H1 (cell line): ENCODE data around the gene ZNF454. TPM values are rescaled to one million over a fixed set of nuclear protein-coding genes. Genes with fewer than 3 reads are reported as not detected.

Experiments
- CTCF ChIA-PET: fragments of 300-600 bp; sonication (Branson Sonifier 250); formaldehyde crosslinking; loops from one replicate; lab custom pipeline; 2021; ENCODE audit not compliant: partially characterized antibody; lab: Charles Lee
- POLR2A ChIA-PET: fragments of 300-600 bp; sonication (Branson Sonifier 250); formaldehyde crosslinking; loops from one replicate; lab custom pipeline; 2021; ENCODE audit warnings: inconsistent platforms; ENCODE audit not compliant: partially characterized antibody; lab: Charles Lee
- DNase-seq, 2 experiments: peaks; one replicate each; pipeline versions ENCODE4 v3.0.0 to v3.0.0-alpha.2; 2010 to 2022; ENCODE audit warnings: low spot score in 2 of 2, low read depth in 1 of 2, mixed read lengths in 1 of 2
- FAIRE-seq: peaks from 2 replicates; lab custom pipeline; 2011; peaks lifted over from hg19 to GRCh38; lab: Jason Lieb, UNC
- H2AFZ ChIP-seq: 2 replicates; pipeline ENCODE4 v1.8.1; 2012; ENCODE audit warnings: low read length, inconsistent platforms
- H2AK5ac ChIP-seq: 2 replicates; pipeline ENCODE4 v1.6.1; 2013; ENCODE audit warnings: low read depth, low read length
- H2BK120ac ChIP-seq: replicated peaks from 2 replicates; pipeline ENCODE3; 2013; ENCODE audit warnings: low read depth, low read length, inconsistent platforms
- H2BK12ac ChIP-seq: 2 replicates; pipeline ENCODE4 v1.6.1; 2013; ENCODE audit warnings: low read depth, low read length
- H2BK15ac ChIP-seq: 2 replicates; pipeline ENCODE4 v1.6.1; 2013; ENCODE audit warnings: low read length
- H2BK20ac ChIP-seq: 2 replicates; pipeline ENCODE4 v1.6.1; 2013; ENCODE audit warnings: low read length
- H2BK5ac ChIP-seq: 2 replicates; pipeline ENCODE4 v1.6.1; 2013; ENCODE audit warnings: low read depth, low read length
- H3K14ac ChIP-seq: 2 replicates; pipeline ENCODE4 v1.6.1; 2013; ENCODE audit warnings: inconsistent platforms; ENCODE audit not compliant: insufficient read length
- H3K18ac ChIP-seq: 2 replicates; pipeline ENCODE4 v1.6.1; 2013; ENCODE audit warnings: low read length; ENCODE audit errors: extremely low read depth
- H3K23ac ChIP-seq: 2 replicates; pipeline ENCODE4 v1.6.1; 2013; ENCODE audit warnings: inconsistent platforms; ENCODE audit not compliant: insufficient read length
- H3K23me2 ChIP-seq: 2 replicates; pipeline ENCODE4 v1.6.1; 2013; ENCODE audit warnings: low read depth, low read length
- H3K27ac ChIP-seq: 2 replicates; pipeline ENCODE4 v1.6.1; 2011; ENCODE audit warnings: low read depth, low read length, inconsistent platforms
- H3K27me3 ChIP-seq, 4 experiments: replicated peaks in 1 of 4; 1 replicate in 1 of 4; 2 replicates in 3 of 4; pipeline versions ENCODE4 v1.6.1 to v1.8.1; 2011 to 2013; ENCODE audit warnings: low read length in 3 of 4, mild to moderate bottlenecking in 3 of 4, inconsistent platforms in 2 of 4, mixed read lengths in 2 of 4, moderate library complexity in 1 of 4; ENCODE audit not compliant: control insufficient read depth in 3 of 4, insufficient read depth in 3 of 4; ENCODE audit errors: extremely low read depth in 1 of 4
- H3K36me3 ChIP-seq, 4 experiments: 2 replicates each; pipeline versions ENCODE4 v1.6.1 to v1.8.1; 2011 to 2013; ENCODE audit warnings: mild to moderate bottlenecking in 4 of 4, low read length in 3 of 4, moderate library complexity in 2 of 4, control low read depth in 1 of 4, inconsistent platforms in 1 of 4; ENCODE audit not compliant: insufficient read depth in 4 of 4, control insufficient read depth in 2 of 4
- H3K4ac ChIP-seq: replicated peaks from 2 replicates; pipeline ENCODE3; 2013; ENCODE audit warnings: low read length, low read depth, mixed read lengths, inconsistent platforms; ENCODE audit not compliant: insufficient read length
- H3K4me1 ChIP-seq, 4 experiments: replicated peaks in 1 of 4; 1 replicate in 1 of 4; 2 replicates in 3 of 4; pipeline versions ENCODE4 v1.6.1 to v1.8.1; 2011 to 2013; ENCODE audit warnings: low read length in 3 of 4, inconsistent platforms in 2 of 4, mixed read lengths in 1 of 4; ENCODE audit not compliant: insufficient read depth in 4 of 4, control insufficient read depth in 3 of 4
- H3K4me2 ChIP-seq, 2 experiments: 2 replicates each; pipeline versions ENCODE4 v1.6.1 to v1.8.1; 2011 to 2013; ENCODE audit warnings: low read depth in 2 of 2, low read length in 2 of 2, control low read depth in 1 of 2, inconsistent platforms in 1 of 2, mild to moderate bottlenecking in 1 of 2; ENCODE audit not compliant: insufficient read depth in 1 of 2
- H3K4me3 ChIP-seq, 4 experiments: fragments of 200-600, 300-600 bp in 1 of 4; sonication (generic), shearing (Covaris generic), sonication (Bioruptor Twin) in 1 of 4; 2 replicates each; pipeline versions ENCODE4 v1.5.1 to v1.8.1; 2011 to 2016; ENCODE audit warnings: low read length in 4 of 4, low read depth in 3 of 4, control low read depth in 2 of 4, inconsistent platforms in 2 of 4, mild to moderate bottlenecking in 2 of 4, mixed read lengths in 1 of 4, moderate library complexity in 1 of 4; ENCODE audit not compliant: insufficient read depth in 2 of 4; ENCODE audit errors: extremely low read depth in 1 of 4
- H3K56ac ChIP-seq: replicated peaks from 2 replicates; pipeline ENCODE3; 2013; ENCODE audit warnings: low read depth, mild to moderate bottlenecking, mixed read lengths, low read length, inconsistent platforms; ENCODE audit not compliant: insufficient read length
- H3K79me1 ChIP-seq: 2 replicates; pipeline ENCODE4 v1.6.1; 2013; ENCODE audit warnings: low read depth, low read length, control low read depth
- H3K79me2 ChIP-seq, 2 experiments: 2 replicates each; pipeline versions ENCODE4 v1.6.1 to v1.8.1; 2012 to 2013; ENCODE audit warnings: low read length in 2 of 2, mild to moderate bottlenecking in 2 of 2, inconsistent platforms in 1 of 2; ENCODE audit not compliant: insufficient read depth in 2 of 2, control insufficient read depth in 1 of 2
- H3K9ac ChIP-seq, 4 experiments: replicated peaks in 1 of 4; 1 replicate in 1 of 4; 2 replicates in 3 of 4; pipeline versions ENCODE4 v1.6.1 to v1.8.1; 2011 to 2013; ENCODE audit warnings: low read depth in 3 of 4, low read length in 3 of 4, control low read depth in 2 of 4, mild to moderate bottlenecking in 2 of 4, moderate library complexity in 2 of 4, inconsistent platforms in 1 of 4; ENCODE audit errors: extremely low read depth in 1 of 4
- H3K9me3 ChIP-seq, 2 experiments: 2 replicates each; pipeline versions ENCODE4 v1.6.1 to v1.8.1; 2012 to 2013; ENCODE audit warnings: mild to moderate bottlenecking in 2 of 2, moderate library complexity in 2 of 2, control low read depth in 1 of 2, inconsistent platforms in 1 of 2, low read depth in 1 of 2, low read length in 1 of 2, mixed read lengths in 1 of 2; ENCODE audit not compliant: insufficient read depth in 2 of 2
- H4K20me1 ChIP-seq, 2 experiments: replicated peaks in 1 of 2; 2 replicates each; pipeline versions ENCODE3 to v1.8.1; 2011 to 2013; ENCODE audit warnings: inconsistent platforms in 2 of 2, low read length in 2 of 2, mild to moderate bottlenecking in 1 of 2; ENCODE audit not compliant: insufficient read depth in 2 of 2, control insufficient read depth in 1 of 2
- H4K5ac ChIP-seq: 2 replicates; pipeline ENCODE4 v1.6.1; 2013; ENCODE audit warnings: low read length, low read depth, mixed read lengths, inconsistent platforms; ENCODE audit not compliant: insufficient read length
- H4K8ac ChIP-seq: 2 replicates; pipeline ENCODE4 v1.8.0; 2013; ENCODE audit warnings: mild to moderate bottlenecking, moderate library complexity, low read length, inconsistent platforms; ENCODE audit not compliant: insufficient read depth; ENCODE audit errors: extremely low read depth
- H4K91ac ChIP-seq: replicated peaks from 2 replicates; pipeline ENCODE3; 2013; ENCODE audit warnings: low read length, mixed read lengths, inconsistent platforms; ENCODE audit not compliant: insufficient read length
- BACH1 ChIP-seq: IDR thresholded peaks from 2 replicates; pipeline ENCODE4 v1.6.1; 2012; ENCODE audit warnings: low read length, improper control_type of control experiment
- CEBPB ChIP-seq: IDR thresholded peaks from 2 replicates; pipeline ENCODE4 v1.6.1; 2012; ENCODE audit warnings: low read depth, low read length
- CREB1 ChIP-seq: IDR thresholded peaks from 2 replicates; pipeline ENCODE4 v1.6.1; 2012; ENCODE audit warnings: inconsistent platforms
- FOSL1 ChIP-seq: IDR thresholded peaks from 2 replicates; pipeline ENCODE4 v1.6.1; 2011; ENCODE audit warnings: mild to moderate bottlenecking, low read depth, low read length, moderate library complexity; ENCODE audit not compliant: insufficient read depth
- GABPA ChIP-seq: IDR thresholded peaks from 2 replicates; pipeline ENCODE4 v1.6.1; 2011; ENCODE audit warnings: mild to moderate bottlenecking, low read length, moderate library complexity, borderline replicate concordance; ENCODE audit not compliant: insufficient read depth
- NRF1 ChIP-seq: IDR thresholded peaks from 2 replicates; pipeline ENCODE4 v1.6.1; 2011; ENCODE audit warnings: mild to moderate bottlenecking, low read depth, low read length, improper control_type of control experiment
- PHF8 ChIP-seq: fragments of 200-600 bp; sonication (generic); conservative IDR thresholded peaks from 2 replicates; pipeline ENCODE4 v1.7.1; 2012; ENCODE audit warnings: low read depth, mild to moderate bottlenecking, inconsistent platforms, low read length, moderate library complexity
- SIN3A ChIP-seq, 2 experiments: IDR thresholded peaks in 1 of 2; conservative IDR thresholded peaks in 1 of 2; 2 replicates each; pipeline ENCODE4 v1.6.1; 2011 to 2012; ENCODE audit warnings: low read length in 2 of 2, improper control_type of control experiment in 1 of 2, low read depth in 1 of 2, mild to moderate bottlenecking in 1 of 2
- SP1 ChIP-seq: IDR thresholded peaks from 2 replicates; pipeline ENCODE4 v1.6.1; 2011; ENCODE audit warnings: low read depth, low read length
- SP4 ChIP-seq: IDR thresholded peaks from 2 replicates; pipeline ENCODE4 v1.6.1; 2012; ENCODE audit warnings: low read length, inconsistent platforms
- ZNF274 ChIP-seq: IDR thresholded peaks from 2 replicates; pipeline ENCODE4 v1.7.0; 2012; ENCODE audit warnings: low read length, borderline replicate concordance; ENCODE audit errors: extremely low read depth
- WGBS, 2 experiments: shearing (Covaris generic) in 1 of 2; methylation state at CpG; one replicate each; pipeline versions ENCODE4 v1.1.6 to v1.1.7; 2013 to 2015; ENCODE audit warnings: low lambda C conversion rate in 2 of 2, mixed read lengths in 2 of 2, inconsistent platforms in 1 of 2, low coverage in 1 of 2, missing lambda C conversion rate in 1 of 2; ENCODE audit not compliant: insufficient replicate concordance in 2 of 2, insufficient coverage in 1 of 2, insufficient read length in 1 of 2; ENCODE audit errors: extremely low coverage in 1 of 2, missing lambda C conversion rate in 1 of 2; 5-methylcytosine and 5-hydroxymethylcytosine counted together
- polyA plus RNA-seq, 7 experiments: library from polyadenylated mRNA; depleted of rRNA in 3 of 7; stranded (reverse) in 5 of 7; unstranded in 2 of 7; fragments of >200 nt in 5 of 7; fragments of 200-250 nt in 2 of 7; gene quantifications; 1 replicate in 5 of 7; 2 replicates in 1 of 7; 4 replicates in 1 of 7; pipeline versions ENCODE4 v1.2.1 to v1.2.3, GENCODE V29; 2011 to 2013; ENCODE audit warnings: missing spikeins in 2 of 7, mixed read lengths in 2 of 7
- total RNA-seq: library from RNA; stranded (reverse); fragmentation: NEBNext Ultra II Directional; extraction: Animal tissue kit (Norgen Biotek cat#: 25700); gene quantifications from 2 replicates; pipeline ENCODE4 v1.2.1, GENCODE V29; 2021

The ZNF454 gene
- total and polyA plus RNA-seq, 2 of the 8 experiments (the other 6 are each of a cell fraction or from before 2014, with no cell fraction given), result 0.33 to 1.2 TPM

DNA sequence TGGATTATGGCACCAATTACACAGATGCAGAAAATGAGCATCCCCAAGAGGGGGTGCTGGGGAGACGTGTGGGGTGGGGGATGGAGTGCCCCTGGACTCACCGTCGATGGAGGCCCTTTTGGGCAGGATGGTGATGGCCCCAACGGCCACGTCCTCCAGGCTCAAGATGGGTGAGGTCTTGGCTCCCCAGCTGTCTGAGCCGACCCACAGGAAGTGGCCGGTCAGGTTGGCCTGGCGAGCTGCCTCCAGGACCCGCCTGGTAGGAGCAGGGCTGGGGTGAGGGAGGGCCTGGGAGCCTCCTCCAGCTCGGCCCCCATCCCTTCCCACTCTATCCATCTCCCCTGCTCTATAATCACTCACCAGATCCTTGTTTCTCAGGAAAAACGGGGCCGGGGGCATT is 49.5 kb downstream of the ZNF454 start:
- peaks cover 0 to 7% (median 0%) of the 10 kb centered on the region in 4 experiments; a peak in 2 of 7 replicates for H3K4me1 ChIP-seq
- TF ChIP-seq SP1, result no peak
- no peak for TF ChIP-seq SP4
- no peak for TF ChIP-seq SIN3A (conservative IDR thresholded peaks at IDR 0.05 in 1 of 2, IDR thresholded peaks at IDR 0.05 in 1 of 2; ENCODE audit: low read depth in 1 of 2, low read length in 2 of 2)
- TF ChIP-seq CREB1, result no peak
- no peak for TF ChIP-seq PHF8
- TF ChIP-seq GABPA, result no peak
- TF ChIP-seq BACH1, result no peak
- no peak for TF ChIP-seq CEBPB
- no peak for TF ChIP-seq FOSL1
- no peak for TF ChIP-seq ZNF274
- TF ChIP-seq NRF1, result no peak
- H4K8ac ChIP-seq, result no peak overlapping the region; the same call in 1 of the 2 replicates
- H3K9me3 ChIP-seq, result peaks cover 47 to 68% of the 10 kb centered on the region in 2 experiments; a peak in 3 of 4 replicates
- no peak overlapping the region for H2BK20ac ChIP-seq
- H3K36me3 ChIP-seq, result no peaks in the 10 kb centered on the region; a peak in 1 of 8 replicates
- no peak overlapping the region for H3K14ac ChIP-seq
- H3K56ac ChIP-seq, result no peak overlapping the region
- no peak overlapping the region for H2AK5ac ChIP-seq
- H2BK12ac ChIP-seq, result no peak overlapping the region
- H3K9ac ChIP-seq, result no peak overlapping the region
- H3K23ac ChIP-seq, result no peak overlapping the region
- no peak overlapping the region for H2BK5ac ChIP-seq
- peaks cover 9% of the 10 kb centered on the region; the same call in 1 of the 2 replicates for H3K23me2 ChIP-seq
- no peak overlapping the region for H3K4me3 ChIP-seq
- H3K27me3 ChIP-seq, result peaks cover 23 to 29% (median 28%) of the 10 kb centered on the region in 4 experiments
- no peak overlapping the region for H3K4ac ChIP-seq
- no peak overlapping the region for H3K27ac ChIP-seq
- DNase-seq (no peak), FAIRE-seq (no peak)
- no peak overlapping the region for H2AFZ ChIP-seq
- 89% methylated on average over 7 of the region's 12 CpGs; no CpG with 5 or more reads in 1 of the 2 experiments for WGBS, 2 experiments
- H2BK15ac ChIP-seq, result no peak overlapping the region
- no peaks in the 10 kb centered on the region for H3K79me1 ChIP-seq
- H3K4me2 ChIP-seq, result no peak overlapping the region
- H4K5ac ChIP-seq, result no peak overlapping the region
- ChIA-PET CTCF (interaction anchor here (1.0 kb wide), 1 partner anchor 93 kb away, joined by 3 read pairs; no protein-coding TSS in a partner anchor), POLR2A (interaction anchor here (1.0 kb wide), 1 partner anchor 29 kb away, joined by 3 read pairs; no protein-coding TSS in a partner anchor)
- no peak overlapping the region for H2BK120ac ChIP-seq
- H3K18ac ChIP-seq, result no peak overlapping the region
- H4K20me1 ChIP-seq, result no peaks in the 10 kb centered on the region
- no peaks in the 10 kb centered on the region for H3K79me2 ChIP-seq
- no peak overlapping the region for H4K91ac ChIP-seq
